ENCODE data around the gene ANKRD29.

The ANKRD29 gene

GRCh38 chr18:23662309-23663263 is at the start of gene ANKRD29:
Gene ANKRD29 (minus strand): TSS chr18:23662911. CDS start chr18:23662730, 181 bp downstream.
- peak; percentile 57 for DNase-seq (ENCODE audit: low spot score)

GRCh38 chr18:23712445-23712844 is 49.7 kb upstream of the ANKRD29 start:
- DNase-seq (ENCODE audit: low spot score): no peak

- DNase-seq (ENCODE audit: low spot score): no peak
Measured at GRCh38 chr18:23711426-23711825, 48.7 kb upstream of the ANKRD29 start.

GRCh38 chr18:23710946-23711345 is 48.2 kb upstream of the ANKRD29 start:
- DNase-seq (ENCODE audit: low spot score): no peak

GRCh38 chr18:23710068-23710527 is 47.4 kb upstream of the ANKRD29 start:
- DNase-seq (ENCODE audit: low spot score): no peak

GRCh38 chr18:23706971-23707640 is 44.4 kb upstream of the ANKRD29 start:
- no peak for DNase-seq (ENCODE audit: low spot score)

GRCh38 chr18:23704806-23705205 is 42.1 kb upstream of the ANKRD29 start:
- no peak for DNase-seq (ENCODE audit: low spot score)

GRCh38 chr18:23703987-23704384 is 41.3 kb upstream of the ANKRD29 start:
- DNase-seq (ENCODE audit: low spot score): no peak

GRCh38 chr18:23703057-23703986 is 40.6 kb upstream of the ANKRD29 start:
- no peak for DNase-seq (ENCODE audit: low spot score)

GRCh38 chr18:23702606-23703005 is 39.9 kb upstream of the ANKRD29 start:
- DNase-seq (ENCODE audit: low spot score): no peak

- DNase-seq (ENCODE audit: low spot score): no peak
Measured at GRCh38 chr18:23701544-23702064, 38.9 kb upstream of the ANKRD29 start.

- DNase-seq (ENCODE audit: low spot score): no peak
Measured at GRCh38 chr18:23701017-23701416, 38.3 kb upstream of the ANKRD29 start.

- no peak for DNase-seq (ENCODE audit: low spot score)
Measured at GRCh38 chr18:23694637-23695430, 32.1 kb upstream of the ANKRD29 start.

- peak; percentile 25 for DNase-seq (ENCODE audit: low spot score)
Measured at GRCh38 chr18:23693846-23694245, 31.1 kb upstream of the ANKRD29 start.

- no peak for DNase-seq (ENCODE audit: low spot score)
Measured at GRCh38 chr18:23690505-23691068, 27.9 kb upstream of the ANKRD29 start.

GRCh38 chr18:23689616-23690504 is 27.1 kb upstream of the ANKRD29 start:
- peak; percentile 26 for DNase-seq (ENCODE audit: low spot score)

GRCh38 chr18:23689031-23689615 is 26.4 kb upstream of the ANKRD29 start, which contains the start of gene LAMA3:
Gene LAMA3 (plus strand): TSS chr18:23689453. CDS start chr18:23689684, 231 bp downstream.
- DNase-seq (ENCODE audit: low spot score): peak; percentile 49

- no peak for DNase-seq (ENCODE audit: low spot score)
Measured at GRCh38 chr18:23688528-23688927, 25.8 kb upstream of the ANKRD29 start.
